Brain microvascular endothelial cell (primary cell): ENCODE measurements around the gene SFXN4.

Experiments used
- DNase-seq: peaks from one replicate; pipeline ENCODE4 v3.0.0-alpha.2; 2020
- H3K27ac ChIP-seq: fragments of 250-450 bp; sonication (Bioruptor Pico); 2 replicates; pipeline ENCODE4 v1.5.1; 2020; ENCODE audit warnings: mild to moderate bottlenecking, moderate library complexity
- H3K27me3 ChIP-seq: fragments of 250-450 bp; sonication (Bioruptor Pico); replicated peaks from 2 replicates; pipeline ENCODE4 v1.5.1; 2020; ENCODE audit warnings: mild to moderate bottlenecking
- H3K36me3 ChIP-seq: fragments of 250-450 bp; sonication (Bioruptor Pico); replicated peaks from 2 replicates; pipeline ENCODE4 v1.5.1; 2020; ENCODE audit warnings: mild to moderate bottlenecking
- H3K4me3 ChIP-seq: 2 replicates; pipeline ENCODE4 v1.5.1; 2011; ENCODE audit warnings: low read depth, mild to moderate bottlenecking, control low read depth, low read length, moderate library complexity
- CTCF ChIP-seq: IDR thresholded peaks from 2 replicates; pipeline ENCODE4 v1.5.1; 2011; ENCODE audit warnings: low read depth, mild to moderate bottlenecking, moderate library complexity, low read length, control low read depth, inconsistent platforms; ENCODE audit errors: missing control alignments
- in situ Hi-C: cut with HindIII; loops from 2 replicates; pipeline ENCODE4 v1.10.0; 2017; ENCODE audit warnings: low sequenced_read_pairs, low pct_ligation_motif_present

The SFXN4 gene

DNA sequence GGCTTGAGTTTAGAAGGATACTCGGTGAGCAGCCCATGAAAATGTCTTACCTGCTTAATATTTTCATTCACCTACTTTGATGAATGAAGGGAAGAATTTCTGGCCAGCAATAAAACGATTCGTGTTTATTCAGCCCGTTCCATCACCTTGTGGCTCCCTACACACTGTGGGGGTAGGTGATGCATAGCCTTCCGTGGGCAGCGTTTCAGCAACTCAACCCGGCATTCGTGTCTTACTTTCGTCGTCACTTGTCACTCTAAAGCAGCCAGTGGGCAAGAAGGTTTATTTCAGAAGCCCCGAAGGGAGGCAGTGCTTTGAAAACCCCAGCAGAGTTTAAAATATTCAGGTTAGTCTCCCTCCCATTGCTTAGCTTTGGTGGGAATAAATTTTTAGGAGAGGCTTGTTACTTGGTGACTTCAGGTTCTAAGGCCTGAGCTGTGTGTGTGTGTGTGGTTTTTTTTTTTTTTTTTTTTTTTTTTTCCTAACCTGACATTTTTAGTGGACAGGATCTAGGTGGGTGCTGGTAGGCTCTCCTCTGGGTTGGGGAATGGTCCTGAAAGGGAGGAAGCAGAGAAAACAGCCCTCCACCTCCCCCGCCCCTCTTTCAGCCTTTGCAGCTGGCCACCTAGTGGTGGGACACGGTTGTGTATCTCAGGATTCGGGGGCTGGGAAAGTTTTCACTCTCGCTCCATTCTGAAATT lies 43.7 kb upstream of the SFXN4 start:
- TF ChIP-seq CTCF: peak; percentile 93
- in situ Hi-C loops: loop anchor here (25.0 kb wide), 1 partner anchor 203 kb away; no protein-coding TSS in a partner anchor
- Histone ChIP-seq H3K4me3 (peak overlapping the region; percentile 86), H3K27me3 (no peaks in the 10 kb centered on the region), H3K27ac (peak overlapping the region; percentile 88), H3K36me3 (no peaks in the 10 kb centered on the region)
- DNase-seq: peak; percentile 56

- DNase-seq: no peak
- Histone ChIP-seq H3K27me3 (no peaks in the 10 kb centered on the region), H3K4me3 (peak overlapping the region; percentile 86), H3K36me3 (no peaks in the 10 kb centered on the region), H3K27ac (peak overlapping the region; percentile 88)
- in situ Hi-C loops: loop anchor here (25.0 kb wide), 1 partner anchor 204 kb away; no protein-coding TSS in a partner anchor
- TF ChIP-seq CTCF: no peak
These were observed 43.0 kb upstream of the SFXN4 start for GRCh38 chr10:119208553-119208940.

DNA sequence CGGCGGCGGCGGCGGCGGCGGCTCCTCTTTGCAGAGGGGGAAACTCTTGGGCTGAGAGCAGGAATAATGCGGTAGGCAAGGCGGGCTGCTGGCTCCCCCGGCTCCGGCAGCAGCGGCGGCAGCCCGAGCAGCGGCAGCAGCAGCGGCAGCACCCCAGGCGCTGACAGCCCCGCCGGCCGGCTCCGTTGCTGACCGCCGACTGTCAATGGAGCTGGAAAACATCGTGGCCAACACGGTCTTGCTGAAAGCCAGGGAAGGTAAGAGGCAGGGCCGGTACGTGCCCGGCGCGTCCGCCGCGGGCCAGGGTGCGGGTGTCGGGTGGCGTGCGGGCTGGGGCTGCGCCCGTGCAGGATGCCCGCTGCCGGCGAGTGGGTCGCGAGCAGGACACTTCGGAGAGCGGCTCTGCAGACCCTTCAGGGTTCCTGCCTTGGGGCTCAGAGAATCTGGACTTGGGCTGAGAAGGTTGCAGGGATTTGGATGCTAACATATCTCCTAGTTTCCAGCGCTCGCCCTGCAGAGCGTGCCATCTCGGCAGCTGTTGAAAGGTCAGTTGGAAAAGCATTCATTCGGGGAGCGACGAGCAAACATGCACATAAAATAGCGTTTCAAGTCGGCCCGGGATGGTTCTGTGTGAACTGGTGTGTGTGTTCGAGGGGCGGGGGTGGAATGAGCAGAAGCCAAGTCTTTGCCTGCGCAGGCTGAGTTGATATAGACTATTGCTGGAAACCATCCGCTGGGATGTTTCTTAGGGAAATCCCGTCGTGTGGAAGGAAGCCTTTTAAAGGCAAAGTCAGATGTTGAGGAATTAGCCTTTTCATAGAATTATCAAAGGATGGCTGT lies 42.4 kb upstream of the SFXN4 start:
- Histone ChIP-seq H3K27ac (peak overlapping the region; percentile 88), H3K4me3 (peak overlapping the region; percentile 86), H3K36me3 (no peaks in the 10 kb centered on the region), H3K27me3 (no peaks in the 10 kb centered on the region)
- in situ Hi-C loops: loop anchor here (25.0 kb wide), 1 partner anchor 204 kb away; no protein-coding TSS in a partner anchor
- DNase-seq: peak; percentile 56
- TF ChIP-seq CTCF: no peak

DNA sequence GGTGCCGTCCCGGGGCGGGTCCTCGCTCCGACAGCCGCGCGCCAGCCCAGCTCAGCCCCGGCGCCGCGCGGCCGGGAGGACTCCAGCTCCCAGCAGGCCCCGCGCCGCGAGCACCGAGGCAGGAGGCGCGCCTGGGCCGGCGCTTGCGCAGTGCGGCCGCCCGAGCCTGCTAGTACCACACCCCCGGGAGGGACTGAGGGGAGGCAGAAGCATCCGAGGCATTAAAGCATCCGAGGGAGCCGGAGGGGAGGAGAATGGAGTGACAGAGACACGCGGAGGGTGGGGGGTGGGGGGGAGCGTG lies 41.8 kb upstream of the SFXN4 start, which contains the start of gene GRK5:
Gene GRK5 (plus strand): TSS at position 206 of the 301 bp plus-strand sequence. CDS start 347 bp downstream, outside the sequence.
- no peak for TF ChIP-seq CTCF
- Histone ChIP-seq H3K27me3 (no peaks in the 10 kb centered on the region), H3K36me3 (no peaks in the 10 kb centered on the region), H3K4me3 (peak within 1 kb of the TSS; percentile 86), H3K27ac (peak within 1 kb of the TSS; percentile 88)
- peak; percentile 93 for DNase-seq
- in situ Hi-C loops: loop anchor here (25.0 kb wide), 1 partner anchor 205 kb away; no protein-coding TSS in a partner anchor

- TF ChIP-seq CTCF: peak; percentile 27
- in situ Hi-C loops: loop anchor here (25.0 kb wide), 1 partner anchor 206 kb away; no protein-coding TSS in a partner anchor
- peak overlapping the region; percentile 81 for H3K27ac ChIP-seq
- H3K4me3 ChIP-seq: peak overlapping the region; percentile 86
- no peak for DNase-seq
- H3K36me3 ChIP-seq: no peaks in the 10 kb centered on the region
- H3K27me3 ChIP-seq: no peaks in the 10 kb centered on the region
These were observed 41.3 kb upstream of the SFXN4 start for GRCh38 chr10:119206603-119207365.
